ENCODE measurements around the gene CTNND1.

GRCh38 chr11:57804466-57804865 lies 42.9 kb downstream of the CTNND1 start:
- TF ChIP-seq CTCF (conservative IDR thresholded peaks at IDR 0.05; ENCODE audit: low read depth in 2 of 2) (no peak), REST (IDR thresholded peaks at IDR 0.05; ENCODE audit: unreplicated experiment) (no peak), EZH2phosphoT487 (IDR thresholded peaks at IDR 0.05; ENCODE audit: unreplicated experiment) (no peak), POLR2AphosphoS5 (IDR thresholded peaks at IDR 0.05; ENCODE audit: low read depth) (no peak), ZNF462 (CRISPR knock-in tag; IDR thresholded peaks at IDR 0.05) (no peak)

All from GM23338 (cell line).